Stimulated activated CD8-positive, alpha-beta memory T cell treated with anti-CD3 and anti-CD28 coated beads, Interleukin-15, amount 100 ng/mL, for 4 hours (primary cell): ENCODE results near the gene PAX3.

Source experiments
- DNase-seq, 2 donors: peaks; one replicate each; pipeline ENCODE4 v3.0.0-alpha.2; 2020; ENCODE audit warnings: low read depth in 2 of 2

Gene PAX3

GRCh38 chr2:222270396-222270795, 28.4 kb downstream of the PAX3 start:
- DNase-seq = no peak

GRCh38 chr2:222269132-222269531, 29.7 kb downstream of the PAX3 start:
- DNase-seq = no peak

- DNase-seq = no peak
Measured at GRCh38 chr2:222268311-222268990, 30.3 kb downstream of the PAX3 start.

- DNase-seq = no peak
Measured at GRCh38 chr2:222264791-222265320, 33.9 kb downstream of the PAX3 start.

- DNase-seq = no peak
Measured at GRCh38 chr2:222261504-222261903, 37.3 kb downstream of the PAX3 start.

GRCh38 chr2:222257645-222258044, 41.2 kb downstream of the PAX3 start:
- DNase-seq = no peak

- DNase-seq = no peak
Measured at GRCh38 chr2:222256250-222256649, 42.5 kb downstream of the PAX3 start.

- no peak for DNase-seq
Measured at GRCh38 chr2:222255090-222255489, 43.7 kb downstream of the PAX3 start.

GRCh38 chr2:222250313-222250712, 48.5 kb downstream of the PAX3 start:
- DNase-seq = no peak

- no peak for DNase-seq
Measured at GRCh38 chr2:222249444-222249843, 49.4 kb downstream of the PAX3 start.

GRCh38 chr2:222248818-222249217, 50.0 kb downstream of the PAX3 start:
- no peak for DNase-seq

GRCh38 chr2:222248256-222248655, 50.5 kb downstream of the PAX3 start:
- DNase-seq = no peak

GRCh38 chr2:222242532-222242931, 56.3 kb downstream of the PAX3 start:
- no peak for DNase-seq

GRCh38 chr2:222241128-222241870, 57.5 kb downstream of the PAX3 start:
- no peak for DNase-seq

GRCh38 chr2:222240676-222241049, 58.1 kb downstream of the PAX3 start:
- DNase-seq = no peak

GRCh38 chr2:222239945-222240675, 58.7 kb downstream of the PAX3 start:
- DNase-seq = no peak

- DNase-seq = no peak
Measured at GRCh38 chr2:222239091-222239490, 59.7 kb downstream of the PAX3 start.

GRCh38 chr2:222238072-222238471, 60.7 kb downstream of the PAX3 start:
- no peak for DNase-seq

GRCh38 chr2:222232839-222233238, 66.0 kb downstream of the PAX3 start:
- DNase-seq = no peak

- no peak for DNase-seq
Measured at GRCh38 chr2:222232372-222232771, 66.4 kb downstream of the PAX3 start.

GRCh38 chr2:222228054-222228453, 70.7 kb downstream of the PAX3 start:
- no peak for DNase-seq

GRCh38 chr2:222218786-222219185, 80.0 kb downstream of the PAX3 start:
- no peak for DNase-seq

GRCh38 chr2:222217712-222218111, 81.1 kb downstream of the PAX3 start:
- no peak for DNase-seq
